SK-N-MC (cell line): ENCODE measurements around the gene DSCAML1.

Source experiments
- EZH2 ChIP-seq: fragments of 200-600 bp; sonication (generic); IDR thresholded peaks from one replicate; pipeline ENCODE4 v1.6.1; 2017; ENCODE audit warnings: antibody characterized with exemption
- FOXP2 ChIP-seq: optimal IDR thresholded peaks from 2 replicates; pipeline ENCODE3; 2011; ENCODE audit warnings: mild to moderate bottlenecking, moderate library complexity; ENCODE audit not compliant: insufficient read depth; ENCODE audit errors: extremely low read length, control extremely low read depth
- POLR2AphosphoS5 ChIP-seq: IDR thresholded peaks from 2 replicates; pipeline ENCODE4 v1.6.1; 2012; ENCODE audit warnings: mild to moderate bottlenecking, low read depth, low read length, borderline replicate concordance

- TF ChIP-seq EZH2 (no peak), POLR2AphosphoS5 (no peak), FOXP2 (no peak)
Measured at GRCh38 chr11:117649296-117650055, 147.5 kb downstream of the DSCAML1 start.
